AG10803 (cell line): ENCODE results near the gene MAST1.

Experiments used
- DNase-seq: peaks from one replicate; pipeline ENCODE4 v3.0.0; 2010; ENCODE audit warnings: low read depth
- H3K4me3 ChIP-seq: 2 replicates; pipeline ENCODE4 v1.5.1; 2011; ENCODE audit warnings: mild to moderate bottlenecking, low read length, control low read depth
- CTCF ChIP-seq: conservative IDR thresholded peaks from 2 replicates; pipeline ENCODE4 v1.5.1; 2011; ENCODE audit warnings: mild to moderate bottlenecking, low read length, control low read depth, inconsistent platforms

MAST1 gene

GRCh38 chr19:12922959-12923358 lies 84.6 kb downstream of the MAST1 start:
- no peak overlapping the region for H3K4me3 ChIP-seq
- no peak for DNase-seq
- no peak for TF ChIP-seq CTCF
